ENCODE results near the gene NUDCD2. TPM values are rescaled to one million over a fixed set of nuclear protein-coding genes. Genes with fewer than 3 reads are reported as not detected.

Gene NUDCD2
- total RNA-seq, 1 donor from 2014 or later = 50.3 TPM

- DNase-seq = no peak
- H3K27ac Mint-ChIP-seq = no peak overlapping the region
- intact Hi-C loops (cut with micrococcal nuclease) = no loop called here
- no peaks in the 10 kb centered on the region for H3K4me1 Mint-ChIP-seq
- H3K36me3 Mint-ChIP-seq (ENCODE audit: low read depth) = peaks cover 7% of the 10 kb centered on the region
- peaks cover 4% of the 10 kb centered on the region for H3K9me3 Mint-ChIP-seq
- H3K4me3 Mint-ChIP-seq = no peak overlapping the region
- no peaks in the 10 kb centered on the region for H3K27me3 Mint-ChIP-seq
Measured at GRCh38 chr5:163496286-163496685, 36.4 kb upstream of the NUDCD2 start.

- Mint-ChIP-seq H3K4me1 (peaks cover 2% of the 10 kb centered on the region), H3K9me3 (no peaks in the 10 kb centered on the region), H3K4me3 (no peak overlapping the region), H3K36me3 (ENCODE audit: low read depth) (peaks cover 34% of the 10 kb centered on the region), H3K27me3 (no peaks in the 10 kb centered on the region), H3K27ac (no peak overlapping the region)
- intact Hi-C loops (cut with micrococcal nuclease) = no loop called here
- no peak for DNase-seq
Measured at GRCh38 chr5:163489745-163490075, 29.8 kb upstream of the NUDCD2 start.

GRCh38 chr5:163489055-163489744, 29.3 kb upstream of the NUDCD2 start:
- Mint-ChIP-seq H3K4me3 (no peak overlapping the region), H3K27me3 (no peaks in the 10 kb centered on the region), H3K36me3 (ENCODE audit: low read depth) (peaks cover 36% of the 10 kb centered on the region), H3K27ac (peak overlapping the region; percentile 2), H3K4me1 (peaks cover 4% of the 10 kb centered on the region), H3K9me3 (no peaks in the 10 kb centered on the region)
- intact Hi-C loops (cut with micrococcal nuclease) = no loop called here
- DNase-seq = peak; percentile 73

- H3K4me3 Mint-ChIP-seq = no peak overlapping the region
- no peak overlapping the region for H3K27ac Mint-ChIP-seq
- peaks cover 8% of the 10 kb centered on the region for H3K4me1 Mint-ChIP-seq
- peaks cover 53% of the 10 kb centered on the region for H3K36me3 Mint-ChIP-seq (ENCODE audit: low read depth)
- H3K27me3 Mint-ChIP-seq = no peaks in the 10 kb centered on the region
- intact Hi-C loops (cut with micrococcal nuclease) = no loop called here
- H3K9me3 Mint-ChIP-seq = no peaks in the 10 kb centered on the region
- no peak for DNase-seq
Measured at GRCh38 chr5:163478982-163479271, 19.0 kb upstream of the NUDCD2 start.

- no peak for DNase-seq
- peak overlapping the region; percentile 13 for H3K27ac Mint-ChIP-seq
- H3K27me3 Mint-ChIP-seq = no peaks in the 10 kb centered on the region
- H3K9me3 Mint-ChIP-seq = no peaks in the 10 kb centered on the region
- H3K4me1 Mint-ChIP-seq = peaks cover 8% of the 10 kb centered on the region
- no peak overlapping the region for H3K4me3 Mint-ChIP-seq
- H3K36me3 Mint-ChIP-seq (ENCODE audit: low read depth) = peaks cover 53% of the 10 kb centered on the region
- intact Hi-C loops (cut with micrococcal nuclease) = no loop called here
Measured at GRCh38 chr5:163478126-163478981, 18.5 kb upstream of the NUDCD2 start.

GRCh38 chr5:163475411-163475810, 15.5 kb upstream of the NUDCD2 start:
- no peak overlapping the region for H3K27ac Mint-ChIP-seq
- DNase-seq = no peak
- intact Hi-C loops (cut with micrococcal nuclease) = no loop called here
- H3K9me3 Mint-ChIP-seq = no peaks in the 10 kb centered on the region
- H3K4me1 Mint-ChIP-seq = peaks cover 10% of the 10 kb centered on the region
- H3K4me3 Mint-ChIP-seq = no peak overlapping the region
- H3K27me3 Mint-ChIP-seq = no peaks in the 10 kb centered on the region
- H3K36me3 Mint-ChIP-seq (ENCODE audit: low read depth) = peaks cover 50% of the 10 kb centered on the region

- no peaks in the 10 kb centered on the region for H3K27me3 Mint-ChIP-seq
- H3K36me3 Mint-ChIP-seq (ENCODE audit: low read depth) = peaks cover 47% of the 10 kb centered on the region
- H3K9me3 Mint-ChIP-seq = no peaks in the 10 kb centered on the region
- H3K4me1 Mint-ChIP-seq = peaks cover 10% of the 10 kb centered on the region
- no peak overlapping the region for H3K4me3 Mint-ChIP-seq
- intact Hi-C loops (cut with micrococcal nuclease) = no loop called here
- DNase-seq = no peak
- H3K27ac Mint-ChIP-seq = no peak overlapping the region
Measured at GRCh38 chr5:163473635-163474243, 13.8 kb upstream of the NUDCD2 start.

- H3K4me3 Mint-ChIP-seq = no peak overlapping the region
- intact Hi-C loops (cut with micrococcal nuclease) = no loop called here
- peaks cover 29% of the 10 kb centered on the region for H3K36me3 Mint-ChIP-seq (ENCODE audit: low read depth)
Measured at GRCh38 chr5:163467682-163468081, 7.8 kb upstream of the NUDCD2 start.

GRCh38 chr5:163463063-163463435, 3.1 kb upstream of the NUDCD2 start:
- intact Hi-C loops (cut with micrococcal nuclease) = no loop called here
- H3K9me3 Mint-ChIP-seq = no peaks in the 10 kb centered on the region
- no peaks in the 10 kb centered on the region for H3K27me3 Mint-ChIP-seq
- peak overlapping the region; percentile 99 for H3K27ac Mint-ChIP-seq
- peak overlapping the region; percentile 18 for H3K4me3 Mint-ChIP-seq
- peaks cover 35% of the 10 kb centered on the region for H3K4me1 Mint-ChIP-seq
- peaks cover 15% of the 10 kb centered on the region for H3K36me3 Mint-ChIP-seq (ENCODE audit: low read depth)
- no peak for DNase-seq

More at GRCh38 chr5:163467682-163468081, 7.8 kb upstream of the NUDCD2 start:
- Mint-ChIP-seq H3K4me1 (peaks cover 26% of the 10 kb centered on the region), H3K27me3 (no peaks in the 10 kb centered on the region), H3K27ac (peak overlapping the region; percentile 44), H3K9me3 (no peaks in the 10 kb centered on the region)
- no peak for DNase-seq

- peaks cover 44% of the 10 kb centered on the region for H3K4me1 Mint-ChIP-seq
- H3K4me3 Mint-ChIP-seq = peak within 1 kb of the TSS; percentile 90
- no peaks in the 10 kb centered on the region for H3K9me3 Mint-ChIP-seq
- no peak for DNase-seq
- intact Hi-C loops (cut with micrococcal nuclease) = loop anchor here (1.0 kb wide), 2 partner anchors 23 to 45 kb away; partner anchors contain the start of genes CCNG1 and MAT2B
- H3K27me3 Mint-ChIP-seq = no peaks in the 10 kb centered on the region
- peaks cover 28% of the 10 kb centered on the region for H3K36me3 Mint-ChIP-seq (ENCODE audit: low read depth)
- H3K27ac Mint-ChIP-seq = peak within 1 kb of the TSS; percentile 99
Measured at GRCh38 chr5:163460562-163461171, 765 bp upstream of the NUDCD2 start, which contains the start of gene HMMR. Gene HMMR, plus strand, starts transcription at chr5:163460632. Its CDS starts 61 bp downstream, at chr5:163460693.

GRCh38 chr5:163459462-163459818, 462 bp downstream of the NUDCD2 start:
- DNase-seq = no peak
- no peaks in the 10 kb centered on the region for H3K27me3 Mint-ChIP-seq
- peak overlapping the region; percentile 90 for H3K4me3 Mint-ChIP-seq
- peaks cover 46% of the 10 kb centered on the region for H3K4me1 Mint-ChIP-seq
- H3K36me3 Mint-ChIP-seq (ENCODE audit: low read depth) = peaks cover 36% of the 10 kb centered on the region
- intact Hi-C loops (cut with micrococcal nuclease) = no loop called here
- peak overlapping the region; percentile 99 for H3K27ac Mint-ChIP-seq
- no peaks in the 10 kb centered on the region for H3K9me3 Mint-ChIP-seq

- peaks cover 43% of the 10 kb centered on the region for H3K4me1 Mint-ChIP-seq
- H3K4me3 Mint-ChIP-seq = peak overlapping the region; percentile 90
- no peaks in the 10 kb centered on the region for H3K27me3 Mint-ChIP-seq
- DNase-seq = no peak
- intact Hi-C loops (cut with micrococcal nuclease) = no loop called here
- no peaks in the 10 kb centered on the region for H3K9me3 Mint-ChIP-seq
- H3K36me3 Mint-ChIP-seq (ENCODE audit: low read depth) = peaks cover 32% of the 10 kb centered on the region
- H3K27ac Mint-ChIP-seq = peak overlapping the region; percentile 99
Measured at GRCh38 chr5:163458778-163459385, 1.0 kb downstream of the NUDCD2 start.

GRCh38 chr5:163456840-163457239, 3.1 kb downstream of the NUDCD2 start:
- Mint-ChIP-seq H3K27me3 (no peaks in the 10 kb centered on the region), H3K27ac (no peak overlapping the region), H3K4me1 (peaks cover 37% of the 10 kb centered on the region), H3K9me3 (no peaks in the 10 kb centered on the region), H3K4me3 (no peak overlapping the region), H3K36me3 (ENCODE audit: low read depth) (peaks cover 42% of the 10 kb centered on the region)
- intact Hi-C loops (cut with micrococcal nuclease) = no loop called here
- no peak for DNase-seq
